ENCODE measurements around the gene DCAF12.
"Not testable (repeated sequence)": the region's sequence is repeated elsewhere in the genome, so short reads cannot be mapped to it uniquely, and the experiment has no call there.

Gene DCAF12

DNA sequence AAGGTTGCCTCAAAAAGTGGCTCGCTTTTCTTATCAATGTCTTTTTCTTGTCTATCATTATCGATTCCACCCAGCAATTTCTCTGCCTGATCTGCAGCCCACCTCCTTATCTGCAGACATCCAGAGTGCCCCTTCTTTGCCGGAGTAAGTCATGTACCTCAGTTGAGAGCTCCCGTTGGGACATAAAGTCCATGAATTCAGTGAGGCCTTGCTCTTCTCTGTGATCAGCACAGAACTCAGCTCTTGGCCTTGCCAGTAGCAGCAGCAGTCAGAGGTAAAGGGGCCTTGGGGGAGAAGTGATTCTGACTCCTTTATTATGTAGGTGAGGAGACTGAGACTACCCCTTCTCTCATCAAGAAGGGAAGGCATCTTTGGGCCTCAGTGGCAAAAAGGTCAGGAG is 24.9 kb upstream of the DCAF12 start:
- Histone ChIP-seq H3K4me1 (ENCODE audit: control insufficient read depth, insufficient read depth, low read length, unreplicated experiment) (no peaks in the 10 kb centered on the region), H3K4me3 (ENCODE audit: low read depth, low read length) (no peak overlapping the region), H3K79me2 (ENCODE audit: control insufficient read depth, insufficient read depth, low read length, unreplicated experiment) (no peaks in the 10 kb centered on the region), H2AFZ (ENCODE audit: low read length, unreplicated experiment) (no peak overlapping the region), H3K36me3 (ENCODE audit: insufficient read depth, low read length) (no peaks in the 10 kb centered on the region), H3K27ac (ENCODE audit: low read depth, low read length) (no peak overlapping the region), H3K27me3 (ENCODE audit: insufficient read depth, low read length) (no peaks in the 10 kb centered on the region)

DNA sequence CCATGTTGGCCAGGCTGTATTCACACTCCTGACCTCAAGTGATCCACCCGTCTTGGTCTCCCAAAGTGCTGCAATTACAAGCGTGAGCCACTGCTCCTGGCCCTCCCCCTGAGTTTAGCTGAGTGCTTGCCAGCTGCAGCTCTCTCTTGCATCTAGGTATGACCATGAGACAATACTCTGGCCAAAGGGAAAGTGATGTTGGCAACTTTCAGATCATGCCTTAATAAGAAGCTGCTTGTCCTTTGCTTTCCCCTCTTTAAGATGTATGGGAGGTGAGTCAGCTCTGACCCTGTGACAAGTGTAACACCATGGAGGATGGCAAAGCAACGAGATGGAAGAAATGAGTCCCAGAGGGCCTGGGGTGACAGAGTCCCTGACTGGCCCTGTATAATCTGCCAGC is 18.7 kb upstream of the DCAF12 start:
- Histone ChIP-seq H3K79me2 (ENCODE audit: control insufficient read depth, insufficient read depth, low read length, unreplicated experiment) (no peaks in the 10 kb centered on the region), H3K27me3 (ENCODE audit: insufficient read depth, low read length) (no peaks in the 10 kb centered on the region), H3K4me3 (ENCODE audit: low read depth, low read length) (no peak overlapping the region), H3K4me1 (ENCODE audit: control insufficient read depth, insufficient read depth, low read length, unreplicated experiment) (peaks cover 6% of the 10 kb centered on the region), H3K36me3 (ENCODE audit: insufficient read depth, low read length) (no peaks in the 10 kb centered on the region), H2AFZ (ENCODE audit: low read length, unreplicated experiment) (no peak overlapping the region), H3K27ac (ENCODE audit: low read depth, low read length) (no peak overlapping the region)

DNA sequence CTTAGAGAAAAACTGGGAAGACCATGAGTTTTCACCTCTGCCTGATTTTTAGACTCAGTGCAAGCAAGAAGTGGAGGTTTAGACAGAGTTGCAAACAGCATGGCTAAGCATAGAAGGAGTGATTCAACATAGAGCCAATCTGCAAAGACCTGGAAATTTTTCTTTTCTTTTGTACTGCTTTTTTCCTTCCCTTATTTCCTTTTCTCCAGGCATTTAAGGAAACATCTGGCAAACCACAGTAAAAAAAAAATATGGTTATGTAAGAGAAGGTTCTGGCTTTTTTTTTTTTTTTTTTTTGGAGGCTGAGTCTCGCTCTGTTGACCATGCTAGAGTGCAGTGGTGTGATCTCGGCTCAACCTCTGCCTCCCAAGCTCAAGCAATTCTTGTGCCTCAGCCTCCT is 16.6 kb upstream of the DCAF12 start:
- no peak overlapping the region for H2AFZ ChIP-seq (ENCODE audit: low read length, unreplicated experiment)
- peaks cover 10% of the 10 kb centered on the region for H3K4me1 ChIP-seq (ENCODE audit: control insufficient read depth, insufficient read depth, low read length, unreplicated experiment)
- no peaks in the 10 kb centered on the region for H3K27me3 ChIP-seq (ENCODE audit: insufficient read depth, low read length)
- H3K36me3 ChIP-seq (ENCODE audit: insufficient read depth, low read length): no peaks in the 10 kb centered on the region
- H3K4me3 ChIP-seq (ENCODE audit: low read depth, low read length): no peak overlapping the region
- H3K27ac ChIP-seq (ENCODE audit: low read depth, low read length): no peak overlapping the region
- H3K79me2 ChIP-seq (ENCODE audit: control insufficient read depth, insufficient read depth, low read length, unreplicated experiment): no peaks in the 10 kb centered on the region

DNA sequence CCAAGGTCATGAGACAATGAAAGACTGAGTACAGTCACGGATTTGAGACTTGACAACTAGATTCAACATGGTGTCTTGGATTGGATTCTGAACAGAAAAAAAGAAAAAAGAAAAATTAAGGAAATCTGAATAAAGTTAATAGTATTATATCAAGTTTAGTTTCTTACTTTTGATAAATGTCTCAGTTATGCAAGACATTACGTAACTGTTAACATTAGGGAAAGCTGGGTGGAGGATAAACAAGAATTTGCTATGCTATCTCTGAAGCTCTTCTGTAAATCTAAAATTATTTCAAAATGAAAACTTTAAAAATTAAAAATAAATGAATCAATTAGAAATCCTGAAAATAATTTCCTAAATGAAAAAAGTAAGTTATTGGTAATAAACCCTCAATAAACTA is 14.4 kb upstream of the DCAF12 start:
- peaks cover 10% of the 10 kb centered on the region for H3K4me1 ChIP-seq (ENCODE audit: control insufficient read depth, insufficient read depth, low read length, unreplicated experiment)
- no peaks in the 10 kb centered on the region for H3K27me3 ChIP-seq (ENCODE audit: insufficient read depth, low read length)
- H3K4me3 ChIP-seq (ENCODE audit: low read depth, low read length): no peak overlapping the region
- H3K79me2 ChIP-seq (ENCODE audit: control insufficient read depth, insufficient read depth, low read length, unreplicated experiment): no peaks in the 10 kb centered on the region
- no peak overlapping the region for H3K27ac ChIP-seq (ENCODE audit: low read depth, low read length)
- no peak overlapping the region for H2AFZ ChIP-seq (ENCODE audit: low read length, unreplicated experiment)
- no peaks in the 10 kb centered on the region for H3K36me3 ChIP-seq (ENCODE audit: insufficient read depth, low read length)

DNA sequence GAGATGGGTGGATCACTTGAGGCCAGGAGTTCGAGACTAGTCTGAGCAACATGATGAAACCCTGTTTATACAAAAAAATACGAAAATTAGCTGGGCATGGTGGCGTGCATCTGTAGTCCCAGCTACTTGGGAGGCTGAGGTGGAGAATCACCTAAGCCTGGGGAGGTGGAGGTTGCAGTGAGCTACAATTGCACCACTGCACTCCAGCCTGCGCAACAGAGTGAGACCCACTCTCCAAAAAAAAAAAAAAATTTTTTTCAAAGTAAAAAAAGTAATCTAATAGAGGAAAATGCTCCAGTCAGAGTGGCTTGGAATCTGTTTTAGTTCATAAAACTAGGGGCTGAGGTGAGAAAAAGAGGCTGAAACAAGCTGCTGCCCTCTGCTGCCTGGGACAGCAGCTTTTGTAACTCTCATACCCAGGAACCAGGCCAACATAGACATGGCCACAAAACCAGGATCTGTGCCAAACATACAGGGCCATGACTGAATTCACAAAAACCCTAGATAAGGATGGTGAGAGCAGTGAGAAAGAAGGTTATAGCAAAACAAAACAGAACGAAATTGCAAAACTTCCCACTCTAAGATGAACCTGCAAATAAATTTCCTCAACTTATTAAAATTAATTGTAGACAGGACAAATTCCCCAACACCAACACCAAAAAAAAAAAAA is 13.1 kb upstream of the DCAF12 start:
- Histone ChIP-seq H3K27me3 (ENCODE audit: insufficient read depth, low read length) (no peaks in the 10 kb centered on the region), H2AFZ (ENCODE audit: low read length, unreplicated experiment) (no peak overlapping the region)

DNA sequence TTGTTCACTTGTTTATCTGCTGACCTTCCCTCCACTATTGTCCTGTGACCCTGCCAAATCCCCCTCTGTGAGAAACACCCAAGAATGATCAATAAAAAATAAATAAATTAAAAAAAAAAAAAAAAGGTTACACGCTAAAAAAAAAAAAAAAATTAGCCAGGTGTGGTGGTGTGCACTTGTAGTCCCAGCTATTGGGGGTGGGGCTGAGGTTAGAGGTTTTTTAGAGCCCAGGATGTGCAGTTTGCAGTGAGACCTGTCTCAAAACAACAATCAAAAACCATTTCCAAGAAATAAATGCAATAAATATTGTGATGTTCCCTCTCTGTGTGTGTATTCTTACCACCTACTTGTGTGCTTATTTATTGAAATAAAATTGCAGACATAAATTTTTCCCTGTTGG is 12.1 kb upstream of the DCAF12 start:
- not testable (repeated sequence) for H3K27me3 ChIP-seq (ENCODE audit: insufficient read depth, low read length); H3K4me1 ChIP-seq (ENCODE audit: control insufficient read depth, insufficient read depth, low read length, unreplicated experiment); H3K27ac ChIP-seq (ENCODE audit: low read depth, low read length); H2AFZ ChIP-seq (ENCODE audit: low read length, unreplicated experiment); H3K79me2 ChIP-seq (ENCODE audit: control insufficient read depth, insufficient read depth, low read length, unreplicated experiment); H3K4me3 ChIP-seq (ENCODE audit: low read depth, low read length); H3K36me3 ChIP-seq (ENCODE audit: insufficient read depth, low read length)

More for the DNA sequence above, 13.1 kb upstream of the DCAF12 start:
- Histone ChIP-seq H3K27ac (ENCODE audit: low read depth, low read length) (no peak overlapping the region), H3K79me2 (ENCODE audit: control insufficient read depth, insufficient read depth, low read length, unreplicated experiment) (no peaks in the 10 kb centered on the region), H3K4me1 (ENCODE audit: control insufficient read depth, insufficient read depth, low read length, unreplicated experiment) (peaks cover 10% of the 10 kb centered on the region), H3K36me3 (ENCODE audit: insufficient read depth, low read length) (no peaks in the 10 kb centered on the region), H3K4me3 (ENCODE audit: low read depth, low read length) (no peak overlapping the region)

DNA sequence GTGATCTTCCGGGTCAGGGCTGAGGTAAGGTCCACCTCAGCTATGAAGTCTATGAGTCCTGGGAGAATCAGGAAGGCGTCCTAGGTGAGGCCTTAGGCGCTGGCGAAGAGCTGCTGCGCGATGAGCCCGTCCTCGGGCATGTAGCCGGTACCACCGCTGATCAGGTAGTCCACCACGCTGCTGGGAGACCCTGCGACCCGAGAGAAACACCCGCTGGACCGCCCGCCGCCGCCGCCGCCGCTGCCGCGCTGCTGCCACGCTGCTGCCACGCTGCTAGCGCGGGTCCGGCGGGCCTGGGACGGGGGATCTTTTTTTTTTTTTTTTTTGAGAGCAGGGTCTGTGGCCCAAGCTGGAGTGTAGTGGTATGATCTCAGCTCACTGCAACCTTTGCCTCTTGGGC is 8.0 kb upstream of the DCAF12 start:
- Histone ChIP-seq H3K4me3 (ENCODE audit: low read depth, low read length) (no peak overlapping the region), H3K36me3 (ENCODE audit: insufficient read depth, low read length) (no peaks in the 10 kb centered on the region), H3K79me2 (ENCODE audit: control insufficient read depth, insufficient read depth, low read length, unreplicated experiment) (no peaks in the 10 kb centered on the region), H3K4me1 (ENCODE audit: control insufficient read depth, insufficient read depth, low read length, unreplicated experiment) (no peaks in the 10 kb centered on the region), H3K27ac (ENCODE audit: low read depth, low read length) (no peak overlapping the region), H2AFZ (ENCODE audit: low read length, unreplicated experiment) (no peak overlapping the region), H3K27me3 (ENCODE audit: insufficient read depth, low read length) (no peaks in the 10 kb centered on the region)

DNA sequence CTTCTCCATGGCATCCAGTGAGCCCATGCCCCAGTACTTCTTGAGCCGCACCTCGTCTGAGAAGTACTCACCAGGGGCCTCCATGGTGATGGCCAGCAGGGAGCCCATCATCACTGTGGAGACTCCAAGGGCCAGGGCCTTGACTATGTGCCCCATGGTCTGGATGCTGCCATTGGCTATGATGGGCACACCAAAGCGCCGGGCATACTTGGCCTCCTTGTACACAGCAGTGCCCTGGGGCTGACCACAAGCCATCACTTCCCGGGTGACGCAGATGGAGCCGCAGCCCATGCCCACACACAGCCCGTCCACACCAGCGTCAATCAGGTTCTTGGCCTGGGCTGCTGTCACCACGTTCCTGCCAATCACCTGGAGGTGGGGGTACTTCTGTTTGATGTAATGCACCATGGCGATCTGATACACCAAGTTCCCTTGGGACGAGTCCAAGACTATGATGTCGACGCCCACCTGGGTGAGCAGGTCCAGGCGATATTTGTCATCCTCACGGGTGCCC is 7.0 kb upstream of the DCAF12 start:
- Histone ChIP-seq H3K27ac (ENCODE audit: low read depth, low read length) (no peak overlapping the region), H3K79me2 (ENCODE audit: control insufficient read depth, insufficient read depth, low read length, unreplicated experiment) (no peaks in the 10 kb centered on the region), H2AFZ (ENCODE audit: low read length, unreplicated experiment) (no peak overlapping the region), H3K36me3 (ENCODE audit: insufficient read depth, low read length) (no peaks in the 10 kb centered on the region), H3K27me3 (ENCODE audit: insufficient read depth, low read length) (no peaks in the 10 kb centered on the region), H3K4me3 (ENCODE audit: low read depth, low read length) (no peak overlapping the region), H3K4me1 (ENCODE audit: control insufficient read depth, insufficient read depth, low read length, unreplicated experiment) (no peaks in the 10 kb centered on the region)

DNA sequence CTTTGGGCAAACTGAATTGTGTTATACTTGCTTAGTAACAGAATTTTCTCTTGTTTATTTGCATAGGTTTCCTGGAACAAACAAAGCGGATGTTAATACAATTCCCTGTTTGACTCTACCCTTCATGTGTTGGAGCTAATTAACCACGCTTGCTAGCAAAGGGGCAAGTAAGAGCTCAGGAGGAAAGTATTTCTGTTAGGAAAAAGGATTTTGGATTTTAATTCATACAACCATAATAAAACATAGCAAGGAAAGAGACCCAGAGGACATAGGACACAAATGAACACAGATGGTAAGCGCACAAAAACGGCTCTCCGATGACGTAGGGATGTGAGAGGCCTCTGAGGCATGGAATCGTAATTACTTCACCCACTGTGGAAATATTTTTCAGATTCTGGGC is 5.1 kb upstream of the DCAF12 start:
- H3K4me3 ChIP-seq (ENCODE audit: low read depth, low read length): no peak overlapping the region
- H3K79me2 ChIP-seq (ENCODE audit: control insufficient read depth, insufficient read depth, low read length, unreplicated experiment): no peaks in the 10 kb centered on the region
- H2AFZ ChIP-seq (ENCODE audit: low read length, unreplicated experiment): no peak overlapping the region
- no peaks in the 10 kb centered on the region for H3K27me3 ChIP-seq (ENCODE audit: insufficient read depth, low read length)
- H3K36me3 ChIP-seq (ENCODE audit: insufficient read depth, low read length): no peaks in the 10 kb centered on the region
- no peak overlapping the region for H3K27ac ChIP-seq (ENCODE audit: low read depth, low read length)
- H3K4me1 ChIP-seq (ENCODE audit: control insufficient read depth, insufficient read depth, low read length, unreplicated experiment): peaks cover 4% of the 10 kb centered on the region

DNA sequence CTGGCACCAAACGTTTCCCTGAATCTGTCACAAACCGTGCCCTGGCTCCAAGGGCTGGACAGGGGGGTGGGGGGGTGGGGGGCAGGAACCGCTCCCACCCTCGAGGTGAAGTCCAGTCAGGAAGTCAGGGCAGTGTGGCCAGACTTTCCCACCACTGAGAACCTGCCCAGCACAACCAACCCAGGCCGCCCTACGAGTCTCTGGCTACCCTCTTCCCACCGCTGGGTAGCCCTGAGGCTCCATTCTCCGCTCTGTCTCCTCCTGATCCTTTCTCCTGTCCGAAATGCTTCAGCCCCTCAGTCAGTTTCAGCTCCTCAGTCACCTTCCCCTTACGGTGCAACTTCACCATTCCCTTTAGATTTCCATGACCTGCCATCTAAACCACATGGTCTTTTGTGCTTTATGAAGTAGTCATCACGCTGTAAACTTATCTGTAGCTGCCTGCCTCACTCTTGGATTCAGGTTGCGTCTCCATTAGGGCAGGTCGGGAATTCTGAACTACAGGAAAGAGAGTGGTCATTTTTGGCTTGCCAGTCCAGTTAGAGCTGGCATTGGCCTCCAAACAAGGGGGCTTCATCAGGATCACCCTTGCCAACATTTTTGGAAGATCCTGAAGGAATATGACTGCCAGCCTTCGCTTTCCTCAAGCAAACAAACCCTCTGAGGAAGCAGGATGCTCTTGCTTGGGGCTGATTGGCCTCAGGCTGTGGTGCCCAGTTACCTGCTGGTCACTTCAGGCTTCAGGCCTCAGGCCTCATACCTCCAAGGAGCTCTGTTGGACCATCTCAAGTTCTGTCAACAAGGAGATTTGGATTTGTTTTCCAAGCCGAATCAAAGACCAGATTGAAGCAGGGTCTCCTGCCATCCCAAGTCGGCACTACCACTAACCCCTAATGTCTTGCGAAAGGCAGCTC is 794 bp upstream of the DCAF12 start:
- H3K4me1 ChIP-seq (ENCODE audit: control insufficient read depth, insufficient read depth, low read length, unreplicated experiment): peaks cover 27% of the 10 kb centered on the region
- peak overlapping the region; percentile 58 for H3K27ac ChIP-seq (ENCODE audit: low read depth, low read length)
- H3K4me3 ChIP-seq (ENCODE audit: low read depth, low read length): peak overlapping the region; percentile 85
- peak overlapping the region; percentile 61 for H2AFZ ChIP-seq (ENCODE audit: low read length, unreplicated experiment)
- H3K79me2 ChIP-seq (ENCODE audit: control insufficient read depth, insufficient read depth, low read length, unreplicated experiment): peaks cover 39% of the 10 kb centered on the region
- peaks cover 14% of the 10 kb centered on the region; the same call in 1 of the 2 replicates for H3K36me3 ChIP-seq (ENCODE audit: insufficient read depth, low read length)
- H3K27me3 ChIP-seq (ENCODE audit: insufficient read depth, low read length): no peaks in the 10 kb centered on the region

Data from ACC112 (cell line).